Measurements from ENCODE around the gene FADS2.
A peak's percentile ranks its signal among the peaks of the same experiment; 100 is the strongest.

FADS2 gene

GRCh38 chr11:61795459-61795858 lies 32.6 kb upstream of the FADS2 start:
- no peak overlapping the region for H3K4me3 ChIP-seq (ENCODE audit: severe bottlenecking)
- H3K4me1 ChIP-seq (ENCODE audit: insufficient read depth, poor library complexity, severe bottlenecking) = peaks cover 10% of the 10 kb centered on the region
- H3K9me3 ChIP-seq (ENCODE audit: severe bottlenecking) = no peaks in the 10 kb centered on the region
- ATAC-seq (ENCODE audit: low read depth) (no peak), DNase-seq (ENCODE audit: low spot score) (no peak)
- peaks cover 58% of the 10 kb centered on the region for H3K36me3 ChIP-seq (ENCODE audit: low read depth)
- no peaks in the 10 kb centered on the region for H3K27me3 ChIP-seq (ENCODE audit: insufficient read depth, poor library complexity, severe bottlenecking)
- no peak for TF ChIP-seq CTCF (IDR thresholded peaks at IDR 0.05; ENCODE audit: poor library complexity, severe bottlenecking)
- no peak overlapping the region for H3K27ac ChIP-seq (ENCODE audit: poor library complexity, severe bottlenecking)

DNA sequence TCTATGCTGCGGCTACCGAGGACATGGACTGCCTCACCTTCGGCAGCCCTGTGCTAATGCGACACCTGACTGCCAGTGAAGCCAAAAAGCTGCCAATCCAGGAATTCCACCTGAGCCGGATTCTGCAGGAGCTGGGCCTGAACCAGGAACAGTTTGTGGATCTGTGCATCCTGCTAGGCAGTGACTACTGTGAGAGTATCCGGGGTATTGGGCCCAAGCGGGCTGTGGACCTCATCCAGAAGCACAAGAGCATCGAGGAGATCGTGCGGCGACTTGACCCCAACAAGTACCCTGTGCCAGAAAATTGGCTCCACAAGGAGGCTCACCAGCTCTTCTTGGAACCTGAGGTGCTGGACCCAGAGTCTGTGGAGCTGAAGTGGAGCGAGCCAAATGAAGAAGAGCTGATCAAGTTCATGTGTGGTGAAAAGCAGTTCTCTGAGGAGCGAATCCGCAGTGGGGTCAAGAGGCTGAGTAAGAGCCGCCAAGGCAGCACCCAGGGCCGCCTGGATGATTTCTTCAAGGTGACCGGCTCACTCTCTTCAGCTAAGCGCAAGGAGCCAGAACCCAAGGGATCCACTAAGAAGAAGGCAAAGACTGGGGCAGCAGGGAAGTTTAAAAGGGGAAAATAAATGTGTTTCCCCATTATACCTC lies 32.1 kb upstream of the FADS2 start:
- Histone ChIP-seq H3K4me1 (ENCODE audit: insufficient read depth, poor library complexity, severe bottlenecking) (peaks cover 10% of the 10 kb centered on the region), H3K9me3 (ENCODE audit: severe bottlenecking) (no peaks in the 10 kb centered on the region), H3K36me3 (ENCODE audit: low read depth) (peaks cover 62% of the 10 kb centered on the region), H3K4me3 (ENCODE audit: severe bottlenecking) (no peak overlapping the region), H3K27ac (ENCODE audit: poor library complexity, severe bottlenecking) (no peak overlapping the region), H3K27me3 (ENCODE audit: insufficient read depth, poor library complexity, severe bottlenecking) (no peaks in the 10 kb centered on the region)
- DNase-seq (ENCODE audit: low spot score) (no peak), ATAC-seq (ENCODE audit: low read depth) (no peak)
- no peak for TF ChIP-seq CTCF (IDR thresholded peaks at IDR 0.05; ENCODE audit: poor library complexity, severe bottlenecking)

- peak; percentile 90 for TF ChIP-seq CTCF (IDR thresholded peaks at IDR 0.05; ENCODE audit: poor library complexity, severe bottlenecking)
- H3K27ac ChIP-seq (ENCODE audit: poor library complexity, severe bottlenecking) = no peak overlapping the region
- no peaks in the 10 kb centered on the region for H3K9me3 ChIP-seq (ENCODE audit: severe bottlenecking)
- ATAC-seq (ENCODE audit: low read depth) (peak; percentile 35; the same call in 2 of the 3 replicates), DNase-seq (ENCODE audit: low spot score) (no peak)
- H3K4me1 ChIP-seq (ENCODE audit: insufficient read depth, poor library complexity, severe bottlenecking) = peaks cover 10% of the 10 kb centered on the region
- no peaks in the 10 kb centered on the region for H3K27me3 ChIP-seq (ENCODE audit: insufficient read depth, poor library complexity, severe bottlenecking)
- H3K36me3 ChIP-seq (ENCODE audit: low read depth) = peaks cover 74% of the 10 kb centered on the region
- H3K4me3 ChIP-seq (ENCODE audit: severe bottlenecking) = no peak overlapping the region
Observed at GRCh38 chr11:61797263-61797944, 30.7 kb upstream of the FADS2 start.

DNA sequence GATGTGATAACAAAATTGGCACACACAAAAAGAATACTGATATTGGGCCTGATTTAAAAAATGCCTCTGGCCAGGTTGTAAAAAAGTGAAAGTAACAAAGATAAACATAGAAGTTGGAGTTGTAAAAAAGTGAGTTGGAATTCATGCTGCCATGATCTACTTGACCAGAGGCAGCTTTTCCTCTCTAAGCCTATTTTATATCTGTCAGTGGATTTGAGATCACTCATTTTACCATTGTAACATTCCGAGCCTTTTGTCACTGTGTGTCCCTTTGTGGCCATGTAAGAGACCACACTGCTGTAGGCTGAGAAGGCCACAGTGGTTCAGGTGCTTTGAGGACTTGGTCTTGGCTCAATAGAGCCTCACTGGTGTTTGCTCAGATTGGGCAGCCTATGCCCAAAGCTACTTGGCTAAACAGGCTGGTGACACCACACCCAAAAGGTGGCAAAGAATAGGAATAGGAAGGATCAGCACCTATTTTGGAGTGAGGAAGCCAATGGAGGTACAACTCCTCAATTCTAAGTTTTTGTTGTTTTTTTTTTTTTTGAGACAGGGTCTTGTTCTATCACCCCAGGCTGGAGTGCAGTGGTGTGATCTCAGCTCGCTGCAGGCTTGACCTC lies 28.3 kb upstream of the FADS2 start:
- Histone ChIP-seq H3K36me3 (ENCODE audit: low read depth) (peaks cover 88% of the 10 kb centered on the region), H3K27me3 (ENCODE audit: insufficient read depth, poor library complexity, severe bottlenecking) (no peaks in the 10 kb centered on the region), H3K4me3 (ENCODE audit: severe bottlenecking) (no peak overlapping the region), H3K4me1 (ENCODE audit: insufficient read depth, poor library complexity, severe bottlenecking) (no peaks in the 10 kb centered on the region), H3K9me3 (ENCODE audit: severe bottlenecking) (no peaks in the 10 kb centered on the region), H3K27ac (ENCODE audit: poor library complexity, severe bottlenecking) (no peak overlapping the region)
- DNase-seq (ENCODE audit: low spot score) = no peak
- no peak for ATAC-seq (ENCODE audit: low read depth)
- TF ChIP-seq CTCF (IDR thresholded peaks at IDR 0.05; ENCODE audit: poor library complexity, severe bottlenecking) = no peak

Measured in RWPE2 (cell line).